DND-41 (cell line): ENCODE measurements around the gene LRP5.

ENCODE experiments used
- ATAC-seq: fragments of 200-7000 bp; cut with Tn5 transposase; 3 replicates; pipeline ENCODE4 v1.9.1; 2021; ENCODE audit warnings: low read depth; ENCODE audit not compliant: insufficient read depth
- DNase-seq: peaks from one replicate; pipeline ENCODE4 v3.0.0-alpha.2; 2020
- H2AFZ ChIP-seq: 2 replicates; pipeline ENCODE4 v1.6.0; 2012; ENCODE audit warnings: low read depth, low read length
- H3K27ac ChIP-seq: 2 replicates; pipeline ENCODE4 v1.5.1; 2012; ENCODE audit warnings: low read length, inconsistent platforms
- H3K27me3 ChIP-seq: fragments of 200-600 bp; sonication (generic); 2 replicates; pipeline ENCODE4 v1.6.0; 2012; ENCODE audit warnings: low read length, mild to moderate bottlenecking, inconsistent platforms; ENCODE audit not compliant: insufficient read depth, poor library complexity
- H3K36me3 ChIP-seq: 2 replicates; pipeline ENCODE4 v1.5.1; 2012; ENCODE audit warnings: low read length, inconsistent platforms; ENCODE audit not compliant: insufficient read depth
- H3K4me1 ChIP-seq: 2 replicates; pipeline ENCODE4 v1.5.1; 2012; ENCODE audit warnings: mild to moderate bottlenecking, low read length; ENCODE audit not compliant: insufficient read depth
- H3K4me2 ChIP-seq: 2 replicates; pipeline ENCODE4 v1.6.0; 2012; ENCODE audit warnings: mild to moderate bottlenecking, moderate library complexity, low read length, inconsistent platforms; ENCODE audit not compliant: insufficient read depth
- H3K4me3 ChIP-seq, 2 experiments: fragments of 200-600 bp in 1 of 2; shearing (Covaris generic) in 1 of 2; 2 replicates each; pipeline ENCODE4 v1.5.1; 2012 to 2016; ENCODE audit warnings: inconsistent platforms in 2 of 2, low read length in 2 of 2, mild to moderate bottlenecking in 2 of 2, low read depth in 1 of 2, moderate library complexity in 1 of 2
- H3K79me2 ChIP-seq: 2 replicates; pipeline ENCODE4 v1.6.0; 2012; ENCODE audit warnings: low read length, inconsistent platforms; ENCODE audit not compliant: insufficient read depth
- H3K9ac ChIP-seq: 2 replicates; pipeline ENCODE4 v1.6.0; 2012; ENCODE audit warnings: low read depth, mild to moderate bottlenecking, inconsistent platforms, low read length, moderate library complexity
- H3K9me3 ChIP-seq: 2 replicates; pipeline ENCODE4 v1.5.1; 2012; ENCODE audit warnings: low read length, moderate library complexity, mild to moderate bottlenecking, inconsistent platforms; ENCODE audit not compliant: insufficient read depth, severe bottlenecking
- H4K20me1 ChIP-seq: 2 replicates; pipeline ENCODE4 v1.6.0; 2012; ENCODE audit warnings: low read length; ENCODE audit not compliant: insufficient read depth
- EZH2 ChIP-seq: IDR thresholded peaks from 3 replicates; pipeline ENCODE4 v1.6.1; 2012; ENCODE audit warnings: borderline replicate concordance, low read depth, mild to moderate bottlenecking, moderate library complexity, low read length, inconsistent platforms; ENCODE audit not compliant: severe bottlenecking
- TF ChIP-seq, protein P1 (sequence below): IDR thresholded peaks from 2 replicates; pipeline ENCODE4 v1.5.1; 2012; ENCODE audit warnings: borderline replicate concordance, low read length, moderate library complexity, mild to moderate bottlenecking; ENCODE audit not compliant: poor library complexity, severe bottlenecking; ENCODE audit errors: extremely low read depth

The LRP5 gene

DNA sequence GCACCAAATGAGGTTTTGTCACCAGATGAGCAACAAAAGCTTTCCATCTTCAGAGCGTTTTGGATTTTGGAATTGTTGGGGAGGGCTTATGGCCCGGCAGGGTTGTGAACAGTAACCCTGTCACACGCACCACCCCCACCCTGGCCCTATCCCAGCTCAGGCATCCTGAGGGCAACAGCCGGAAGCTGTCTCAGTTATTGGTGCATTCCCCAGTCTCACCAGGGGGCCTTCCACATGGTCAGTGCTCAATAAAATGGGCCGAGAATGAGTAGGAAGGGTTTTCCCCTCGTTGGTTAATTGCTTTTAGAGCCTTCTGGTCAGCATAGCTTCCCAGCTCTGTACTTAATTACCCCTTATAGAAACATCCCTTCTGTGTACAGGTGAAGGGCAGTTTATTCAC, 46.0 kb downstream of the LRP5 start:
- Histone ChIP-seq H2AFZ (no peak overlapping the region), H3K27ac (no peak overlapping the region), H3K4me3 (no peak overlapping the region), H3K9me3 (no peaks in the 10 kb centered on the region), H3K4me2 (no peak overlapping the region), H3K9ac (no peak overlapping the region), H3K27me3 (no peaks in the 10 kb centered on the region), H3K36me3 (peaks cover 42% of the 10 kb centered on the region), H3K79me2 (0 out of 2 replicates have a peak, but pooled peaks cover 3% of the 10 kb centered on the region), H4K20me1 (peaks cover 8% of the 10 kb centered on the region; the same call in 1 of the 2 replicates), H3K4me1 (no peaks in the 10 kb centered on the region)
- no peak for ATAC-seq
- TF ChIP-seq, protein P1, sequence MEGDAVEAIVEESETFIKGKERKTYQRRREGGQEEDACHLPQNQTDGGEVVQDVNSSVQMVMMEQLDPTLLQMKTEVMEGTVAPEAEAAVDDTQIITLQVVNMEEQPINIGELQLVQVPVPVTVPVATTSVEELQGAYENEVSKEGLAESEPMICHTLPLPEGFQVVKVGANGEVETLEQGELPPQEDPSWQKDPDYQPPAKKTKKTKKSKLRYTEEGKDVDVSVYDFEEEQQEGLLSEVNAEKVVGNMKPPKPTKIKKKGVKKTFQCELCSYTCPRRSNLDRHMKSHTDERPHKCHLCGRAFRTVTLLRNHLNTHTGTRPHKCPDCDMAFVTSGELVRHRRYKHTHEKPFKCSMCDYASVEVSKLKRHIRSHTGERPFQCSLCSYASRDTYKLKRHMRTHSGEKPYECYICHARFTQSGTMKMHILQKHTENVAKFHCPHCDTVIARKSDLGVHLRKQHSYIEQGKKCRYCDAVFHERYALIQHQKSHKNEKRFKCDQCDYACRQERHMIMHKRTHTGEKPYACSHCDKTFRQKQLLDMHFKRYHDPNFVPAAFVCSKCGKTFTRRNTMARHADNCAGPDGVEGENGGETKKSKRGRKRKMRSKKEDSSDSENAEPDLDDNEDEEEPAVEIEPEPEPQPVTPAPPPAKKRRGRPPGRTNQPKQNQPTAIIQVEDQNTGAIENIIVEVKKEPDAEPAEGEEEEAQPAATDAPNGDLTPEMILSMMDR: no peak
- TF ChIP-seq EZH2: no peak
- no peak for DNase-seq

DNA sequence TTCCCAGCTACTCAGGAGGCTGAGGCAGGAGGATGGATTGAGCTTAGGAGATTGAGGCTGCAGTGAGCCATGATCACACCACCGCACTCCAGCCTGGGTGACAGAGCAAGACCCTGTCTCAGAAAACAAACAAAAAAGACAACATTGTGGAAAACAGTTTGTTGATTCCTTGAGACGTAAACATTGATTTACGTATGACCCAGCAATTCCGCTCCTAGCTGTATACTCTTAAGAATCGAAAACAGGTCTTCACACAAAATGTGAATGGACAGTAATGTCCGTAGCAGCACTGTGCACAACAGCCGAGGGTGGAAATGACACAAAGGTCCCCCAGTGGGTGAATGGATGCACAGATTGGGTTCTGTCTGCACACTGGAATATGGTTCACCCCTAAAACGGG, 49.3 kb downstream of the LRP5 start:
- ATAC-seq: no peak
- H3K4me1 ChIP-seq: no peaks in the 10 kb centered on the region
- H3K9me3 ChIP-seq: no peaks in the 10 kb centered on the region

DNA sequence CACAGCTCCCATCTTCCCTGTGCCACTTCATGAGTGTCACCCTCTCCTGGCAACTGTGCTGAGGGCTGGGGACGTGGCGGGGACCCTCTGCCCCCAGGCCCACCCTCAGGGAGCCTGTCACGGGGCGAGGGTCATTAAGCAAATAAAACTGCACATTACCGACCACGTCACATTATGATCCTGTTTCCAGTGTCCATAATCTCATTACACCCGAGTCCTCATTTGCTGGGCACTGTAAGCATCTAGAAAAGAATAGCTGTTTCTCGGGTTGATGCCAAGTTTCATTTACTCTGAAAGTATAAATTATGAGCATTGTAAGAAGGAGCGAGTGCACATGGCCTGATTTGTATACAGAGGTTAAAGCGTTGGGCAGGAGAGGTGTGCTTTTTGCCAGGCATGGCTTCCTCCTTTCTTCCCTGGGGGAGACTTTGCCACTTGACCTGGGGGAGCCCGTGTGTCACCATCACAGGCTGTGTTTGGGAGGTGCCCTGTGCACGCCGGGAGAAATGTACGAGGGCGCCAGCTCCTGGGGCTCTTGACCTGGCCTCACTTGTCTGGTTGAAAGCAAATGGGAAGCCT, 50.5 kb downstream of the LRP5 start:
- Histone ChIP-seq H3K27ac (no peak overlapping the region), H3K9me3 (no peaks in the 10 kb centered on the region), H3K4me2 (no peak overlapping the region), H3K36me3 (peaks cover 28% of the 10 kb centered on the region), H4K20me1 (0 out of 2 replicates have a peak, but pooled peaks cover 3% of the 10 kb centered on the region), H3K79me2 (no peaks in the 10 kb centered on the region), H3K9ac (no peak overlapping the region), H2AFZ (no peak overlapping the region), H3K4me3 (no peak overlapping the region), H3K27me3 (no peaks in the 10 kb centered on the region), H3K4me1 (no peaks in the 10 kb centered on the region)
- no peak for ATAC-seq
- TF ChIP-seq EZH2: no peak
- TF ChIP-seq, protein P1: no peak
- no peak for DNase-seq

More for the DNA sequence above, 49.3 kb downstream of the LRP5 start:
- 0 out of 2 replicates have a peak, but pooled peaks cover 3% of the 10 kb centered on the region for H4K20me1 ChIP-seq
- no peak overlapping the region for H3K4me2 ChIP-seq
- no peak for DNase-seq
- H3K27ac ChIP-seq: no peak overlapping the region
- no peak overlapping the region for H2AFZ ChIP-seq
- TF ChIP-seq, protein P1: no peak
- TF ChIP-seq EZH2: no peak
- no peaks in the 10 kb centered on the region for H3K27me3 ChIP-seq
- H3K4me3 ChIP-seq: no peak overlapping the region
- H3K36me3 ChIP-seq: peaks cover 34% of the 10 kb centered on the region
- H3K9ac ChIP-seq: no peak overlapping the region
- H3K79me2 ChIP-seq: no peaks in the 10 kb centered on the region
